ENCODE data around the gene MED31.

The MED31 gene

GRCh38 chr17:6651919-6652452, 581 bp upstream of the MED31 start:
- no peak for DNase-seq

GRCh38 chr17:6648181-6648580, 3.2 kb downstream of the MED31 start:
- DNase-seq: no peak

- DNase-seq: no peak
These were observed 7.8 kb downstream of the MED31 start for GRCh38 chr17:6643451-6644125.

- DNase-seq: no peak
These were observed 8.8 kb downstream of the MED31 start for GRCh38 chr17:6642592-6642991.

GRCh38 chr17:6641247-6641863, 10.1 kb downstream of the MED31 start:
- no peak for DNase-seq

- DNase-seq: peak; percentile 61
These were observed 10.7 kb downstream of the MED31 start, which contains the start of the genes KIAA0753 and TXNDC17 for GRCh38 chr17:6640536-6641246. KIAA0753 (minus strand) TSS chr17:6640711; CDS start chr17:6635103, 5,608 bp downstream. TXNDC17 (plus strand) TSS chr17:6641060; CDS start chr17:6641083, 23 bp downstream.

- DNase-seq: no peak
These were observed 11.5 kb downstream of the MED31 start for GRCh38 chr17:6639586-6640535.

- no peak for DNase-seq
These were observed 12.3 kb downstream of the MED31 start for GRCh38 chr17:6639014-6639585.

GRCh38 chr17:6638046-6638908, 13.1 kb downstream of the MED31 start:
- no peak for DNase-seq

GRCh38 chr17:6637458-6637840, 14.0 kb downstream of the MED31 start:
- no peak for DNase-seq

GRCh38 chr17:6636616-6637457, 14.6 kb downstream of the MED31 start:
- DNase-seq: no peak

GRCh38 chr17:6636105-6636504, 15.3 kb downstream of the MED31 start:
- no peak for DNase-seq

- no peak for DNase-seq
These were observed 18.1 kb downstream of the MED31 start for GRCh38 chr17:6633263-6633662.

GRCh38 chr17:6632530-6632929, 18.9 kb downstream of the MED31 start:
- no peak for DNase-seq

- no peak for DNase-seq
These were observed 21.0 kb downstream of the MED31 start for GRCh38 chr17:6630390-6630789.

- DNase-seq: no peak
These were observed 24.4 kb downstream of the MED31 start for GRCh38 chr17:6627019-6627418.

GRCh38 chr17:6626616-6627015, 24.8 kb downstream of the MED31 start:
- no peak for DNase-seq

GRCh38 chr17:6623941-6624340, 27.5 kb downstream of the MED31 start:
- no peak for DNase-seq

GRCh38 chr17:6611231-6611630, 40.2 kb downstream of the MED31 start:
- DNase-seq: no peak

GRCh38 chr17:6610011-6610410, 41.4 kb downstream of the MED31 start:
- DNase-seq: no peak

Data from NCI-H2029 (cell line).